NCI-H2171 treated with DMSO at 0.1 percent for 48 hours (cell line): ENCODE measurements around the gene BORCS8.
A peak's percentile ranks its signal among the peaks of the same experiment; 100 is the strongest.
"Not testable (repeated sequence)": the region's sequence is repeated elsewhere in the genome, so short reads cannot be mapped to it uniquely, and the experiment has no call there.

Source experiments
- DNase-seq: peaks from one replicate; lab custom pipeline; 2025; lab: John Stamatoyannopoulos, UW

BORCS8 gene

GRCh38 chr19:19148504-19148903 lies 43.4 kb downstream of the BORCS8 start:
- DNase-seq, result not testable (repeated sequence)

- DNase-seq, result no peak
Observed at GRCh38 chr19:19147344-19147743, 44.6 kb downstream of the BORCS8 start.

GRCh38 chr19:19146865-19147264 lies 45.1 kb downstream of the BORCS8 start:
- DNase-seq, result no peak

- peak; percentile 29 for DNase-seq
Observed at GRCh38 chr19:19145684-19146608, 46.0 kb downstream of the BORCS8 start.

- DNase-seq, result no peak
Observed at GRCh38 chr19:19145281-19145680, 46.7 kb downstream of the BORCS8 start.

GRCh38 chr19:19142347-19142746 lies 49.6 kb downstream of the BORCS8 start:
- no peak for DNase-seq

- DNase-seq, result no peak
Observed at GRCh38 chr19:19140476-19140875, 51.5 kb downstream of the BORCS8 start.

GRCh38 chr19:19139876-19140229 lies 52.1 kb downstream of the BORCS8 start:
- DNase-seq, result no peak

GRCh38 chr19:19138109-19138981 lies 53.6 kb downstream of the BORCS8 start, which contains the start of gene TMEM161A:
Gene TMEM161A, minus strand, starts transcription at chr19:19138478. Its CDS starts 50 bp downstream, at chr19:19138428.
- DNase-seq, result peak; percentile 96

GRCh38 chr19:19137556-19138108 lies 54.3 kb downstream of the BORCS8 start:
- DNase-seq, result no peak

- DNase-seq, result not testable (repeated sequence)
Observed at GRCh38 chr19:19135713-19136112, 56.2 kb downstream of the BORCS8 start.

GRCh38 chr19:19134687-19135158 lies 57.2 kb downstream of the BORCS8 start:
- DNase-seq, result peak; percentile 88

GRCh38 chr19:19133985-19134384 lies 58.0 kb downstream of the BORCS8 start:
- no peak for DNase-seq

GRCh38 chr19:19132912-19133311 lies 59.0 kb downstream of the BORCS8 start:
- DNase-seq, result no peak

GRCh38 chr19:19131989-19132388 lies 60.0 kb downstream of the BORCS8 start:
- no peak for DNase-seq
